Measurements from ENCODE around the gene CASZ1. TPM values are rescaled to one million over a fixed set of nuclear protein-coding genes. Genes with fewer than 3 reads are reported as not detected.

CASZ1 gene
- total RNA-seq, 2 donors from 2014 or later, result 90.9 to 96.9 TPM

GRCh38 chr1:10708757-10709156 is 87.7 kb downstream of the CASZ1 start:
- 65% methylated on average over 11 of the region's 11 CpGs for WGBS
- intact Hi-C loops (cut with DNase I), result no loop called here
- H3K4me1 ChIP-seq (replicated peaks), result peaks cover 16% of the 10 kb centered on the region
- no peak overlapping the region for H3K4me3 ChIP-seq
- no peak for DNase-seq (ENCODE audit: low spot score)
- no peaks in the 10 kb centered on the region for H3K27me3 ChIP-seq (replicated peaks; ENCODE audit: insufficient read depth)
- no peak overlapping the region for H3K27ac ChIP-seq
- H3K36me3 ChIP-seq, result no peaks in the 10 kb centered on the region
- TF ChIP-seq POLR2AphosphoS5 (IDR thresholded peaks at IDR 0.05) (no peak), POLR2A (IDR thresholded peaks at IDR 0.05) (no peak)
- TF ChIP-seq, protein P1, sequence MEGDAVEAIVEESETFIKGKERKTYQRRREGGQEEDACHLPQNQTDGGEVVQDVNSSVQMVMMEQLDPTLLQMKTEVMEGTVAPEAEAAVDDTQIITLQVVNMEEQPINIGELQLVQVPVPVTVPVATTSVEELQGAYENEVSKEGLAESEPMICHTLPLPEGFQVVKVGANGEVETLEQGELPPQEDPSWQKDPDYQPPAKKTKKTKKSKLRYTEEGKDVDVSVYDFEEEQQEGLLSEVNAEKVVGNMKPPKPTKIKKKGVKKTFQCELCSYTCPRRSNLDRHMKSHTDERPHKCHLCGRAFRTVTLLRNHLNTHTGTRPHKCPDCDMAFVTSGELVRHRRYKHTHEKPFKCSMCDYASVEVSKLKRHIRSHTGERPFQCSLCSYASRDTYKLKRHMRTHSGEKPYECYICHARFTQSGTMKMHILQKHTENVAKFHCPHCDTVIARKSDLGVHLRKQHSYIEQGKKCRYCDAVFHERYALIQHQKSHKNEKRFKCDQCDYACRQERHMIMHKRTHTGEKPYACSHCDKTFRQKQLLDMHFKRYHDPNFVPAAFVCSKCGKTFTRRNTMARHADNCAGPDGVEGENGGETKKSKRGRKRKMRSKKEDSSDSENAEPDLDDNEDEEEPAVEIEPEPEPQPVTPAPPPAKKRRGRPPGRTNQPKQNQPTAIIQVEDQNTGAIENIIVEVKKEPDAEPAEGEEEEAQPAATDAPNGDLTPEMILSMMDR (IDR thresholded peaks at IDR 0.05), result no peak
- H3K9me3 ChIP-seq, result no peaks in the 10 kb centered on the region

DNA sequence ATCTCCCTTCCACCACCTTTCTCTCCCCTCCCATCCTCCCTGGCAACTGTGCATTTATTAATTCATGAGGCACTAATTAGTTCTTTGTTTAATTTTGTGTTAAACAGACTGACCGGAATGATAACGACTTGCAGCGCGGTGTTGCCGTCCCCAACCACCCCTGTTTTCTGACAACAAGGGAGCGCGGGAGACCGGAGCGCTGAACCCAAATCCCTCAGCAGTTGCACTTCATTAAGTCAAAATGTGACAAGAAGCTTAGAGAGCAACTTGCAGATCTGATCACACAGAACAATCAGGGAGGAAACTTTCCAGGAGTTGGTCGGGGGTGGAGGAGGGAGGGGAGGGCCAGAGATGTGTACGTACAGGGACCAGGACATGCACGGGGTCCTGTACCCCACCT is 89.2 kb downstream of the CASZ1 start:
- Histone ChIP-seq H3K36me3 (no peaks in the 10 kb centered on the region), H3K27me3 (replicated peaks; ENCODE audit: insufficient read depth) (no peaks in the 10 kb centered on the region), H3K27ac (no peak overlapping the region), H3K4me1 (replicated peaks) (peaks cover 16% of the 10 kb centered on the region), H3K9me3 (no peaks in the 10 kb centered on the region), H3K4me3 (no peak overlapping the region)
- TF ChIP-seq POLR2AphosphoS5 (IDR thresholded peaks at IDR 0.05) (no peak), POLR2A (IDR thresholded peaks at IDR 0.05) (no peak)
- TF ChIP-seq, protein P1 (IDR thresholded peaks at IDR 0.05), result no peak
- intact Hi-C loops (cut with DNase I), result no loop called here
- no peak for DNase-seq (ENCODE audit: low spot score)
- WGBS, result 89% methylated on average over 12 of the region's 12 CpGs

GRCh38 chr1:10706376-10706913 is 90.0 kb downstream of the CASZ1 start:
- TF ChIP-seq POLR2A (IDR thresholded peaks at IDR 0.05), result no peak
- TF ChIP-seq, protein P1 (IDR thresholded peaks at IDR 0.05), result no peak
- no peak for TF ChIP-seq POLR2AphosphoS5 (IDR thresholded peaks at IDR 0.05)
- Histone ChIP-seq H3K9me3 (no peaks in the 10 kb centered on the region), H3K4me3 (no peak overlapping the region), H3K36me3 (no peaks in the 10 kb centered on the region), H3K27ac (no peak overlapping the region), H3K27me3 (replicated peaks; ENCODE audit: insufficient read depth) (no peaks in the 10 kb centered on the region), H3K4me1 (replicated peaks) (peaks cover 16% of the 10 kb centered on the region)
- intact Hi-C loops (cut with DNase I), result no loop called here
- 91% methylated on average over 16 of the region's 16 CpGs for WGBS
- DNase-seq (ENCODE audit: low spot score), result no peak

GRCh38 chr1:10705953-10706352 is 90.5 kb downstream of the CASZ1 start:
- Histone ChIP-seq H3K27ac (no peak overlapping the region), H3K27me3 (replicated peaks; ENCODE audit: insufficient read depth) (no peaks in the 10 kb centered on the region), H3K4me1 (replicated peaks) (peaks cover 16% of the 10 kb centered on the region), H3K9me3 (no peaks in the 10 kb centered on the region), H3K36me3 (no peaks in the 10 kb centered on the region), H3K4me3 (no peak overlapping the region)
- intact Hi-C loops (cut with DNase I), result no loop called here
- 98% methylated on average over 13 of the region's 13 CpGs for WGBS
- no peak for TF ChIP-seq POLR2A (IDR thresholded peaks at IDR 0.05)
- DNase-seq (ENCODE audit: low spot score), result no peak

GRCh38 chr1:10704368-10704882 is 92.0 kb downstream of the CASZ1 start:
- intact Hi-C loops (cut with DNase I), result no loop called here
- Histone ChIP-seq H3K9me3 (no peaks in the 10 kb centered on the region), H3K27me3 (replicated peaks; ENCODE audit: insufficient read depth) (no peaks in the 10 kb centered on the region), H3K36me3 (no peaks in the 10 kb centered on the region), H3K4me1 (replicated peaks) (peaks cover 8% of the 10 kb centered on the region), H3K27ac (peak overlapping the region; percentile 67 to 71), H3K4me3 (no peak overlapping the region)
- 30% methylated on average over 33 of the region's 44 CpGs for WGBS
- no peak for DNase-seq (ENCODE audit: low spot score)
- TF ChIP-seq, protein P1 (IDR thresholded peaks at IDR 0.05), result no peak
- TF ChIP-seq POLR2A (IDR thresholded peaks at IDR 0.05), result no peak
- TF ChIP-seq POLR2AphosphoS5 (IDR thresholded peaks at IDR 0.05), result no peak
